DMS114 treated with DMSO at 0.1 percent for 48 hours (cell line): ENCODE measurements around the gene FAM222B.
"Not testable (repeated sequence)": the region's sequence is repeated elsewhere in the genome, so short reads cannot be mapped to it uniquely, and the experiment has no call there.

Experiments used
- DNase-seq: peaks from one replicate; lab custom pipeline; 2025; ENCODE audit not compliant: unreplicated experiment; lab: John Stamatoyannopoulos, UW

The FAM222B gene

DNA sequence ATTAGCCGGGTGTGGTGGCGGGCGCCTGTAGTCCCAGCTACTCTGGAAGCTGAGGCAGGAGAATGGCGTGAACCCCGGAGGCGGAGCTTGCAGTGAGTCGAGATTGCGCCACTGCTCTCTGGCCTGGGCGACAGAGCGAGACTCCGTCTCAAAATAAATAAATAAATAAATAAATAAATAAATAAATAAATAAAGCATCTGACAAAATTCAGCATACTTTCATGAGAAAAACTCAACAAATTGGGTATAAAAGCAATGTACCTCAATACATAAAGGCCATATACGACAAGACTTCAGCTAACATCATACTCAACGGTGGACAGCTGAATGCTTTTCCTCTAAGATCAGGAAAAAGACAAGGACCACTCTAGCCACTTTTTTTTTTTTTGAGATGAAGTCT, 63.0 kb downstream of the FAM222B start:
- DNase-seq, result not testable (repeated sequence)

DNA sequence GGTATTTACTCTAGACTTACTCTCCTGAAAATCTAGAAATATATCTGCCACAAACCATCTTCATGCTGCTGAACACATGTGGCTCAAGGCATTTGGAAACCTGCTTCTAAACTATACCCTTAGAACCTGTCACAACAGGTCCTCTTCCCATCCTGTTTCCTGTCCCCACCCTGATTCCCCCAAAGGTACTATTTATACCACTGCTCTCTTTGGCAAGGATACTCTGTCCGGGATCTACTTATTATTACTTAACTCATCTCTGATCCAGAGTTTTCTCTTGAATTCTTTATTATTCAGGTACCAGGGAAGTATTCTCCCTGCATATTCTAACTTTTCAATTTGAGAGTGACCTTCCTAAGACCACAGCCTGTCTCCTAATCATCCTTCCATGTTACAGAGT, 65.4 kb downstream of the FAM222B start:
- DNase-seq, result no peak

DNA sequence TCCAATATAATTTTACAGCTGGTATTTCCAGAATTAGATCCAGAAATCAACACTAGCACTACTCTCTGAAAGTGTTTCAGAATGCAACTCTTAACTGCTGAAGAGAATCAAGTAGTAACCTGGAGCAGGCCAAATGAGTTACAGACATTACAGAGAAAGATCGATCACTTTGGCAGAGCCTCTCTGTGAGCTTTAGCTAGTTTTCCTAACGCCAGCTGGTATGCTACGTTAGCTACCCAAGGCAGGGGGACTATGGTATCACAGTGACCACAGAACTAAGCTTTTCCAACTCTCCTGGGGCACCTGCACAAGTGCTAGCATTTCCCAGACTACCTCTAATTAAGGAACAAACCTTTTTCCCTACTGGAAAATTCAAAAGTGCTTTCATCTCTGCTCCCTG, 68.4 kb downstream of the FAM222B start:
- no peak for DNase-seq

DNA sequence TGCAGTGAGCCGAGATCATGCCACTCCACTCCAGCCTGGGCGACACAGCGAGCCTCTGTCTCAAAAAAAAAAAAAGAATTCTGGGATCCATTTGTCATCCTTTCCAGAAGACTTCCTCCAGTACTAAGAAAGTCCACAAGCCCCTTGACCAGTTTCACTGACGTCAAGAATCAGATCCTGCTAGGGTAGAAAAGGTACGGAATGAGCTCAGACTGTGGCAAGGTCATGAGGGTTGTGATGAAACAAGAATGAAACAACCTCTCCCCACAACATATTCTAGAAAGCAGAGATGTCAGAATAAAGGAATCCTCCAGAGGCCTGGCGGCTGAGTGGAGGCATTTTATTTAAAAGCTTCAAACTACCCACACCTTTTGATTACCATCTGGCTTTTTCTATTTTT, 68.9 kb downstream of the FAM222B start:
- DNase-seq, result no peak

DNA sequence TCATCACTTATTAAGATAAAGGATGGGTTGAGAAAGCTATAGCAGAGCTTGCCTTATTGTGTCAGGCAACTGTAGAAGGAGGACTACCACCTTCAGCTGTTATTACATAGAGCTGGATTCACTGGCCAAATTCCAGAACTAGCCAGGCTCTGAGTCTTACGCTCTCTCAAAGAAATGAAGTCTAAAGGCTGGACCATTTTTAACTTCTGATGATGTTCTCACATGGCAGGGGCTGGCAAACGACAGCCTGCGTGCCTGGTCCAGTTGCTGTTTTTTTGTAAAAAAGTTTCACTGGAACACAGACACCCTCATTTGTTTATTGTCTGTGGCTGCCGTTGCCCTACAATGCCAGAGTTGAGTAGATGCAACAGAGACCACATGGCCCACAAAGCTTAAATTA, 77.6 kb downstream of the FAM222B start:
- no peak for DNase-seq

DNA sequence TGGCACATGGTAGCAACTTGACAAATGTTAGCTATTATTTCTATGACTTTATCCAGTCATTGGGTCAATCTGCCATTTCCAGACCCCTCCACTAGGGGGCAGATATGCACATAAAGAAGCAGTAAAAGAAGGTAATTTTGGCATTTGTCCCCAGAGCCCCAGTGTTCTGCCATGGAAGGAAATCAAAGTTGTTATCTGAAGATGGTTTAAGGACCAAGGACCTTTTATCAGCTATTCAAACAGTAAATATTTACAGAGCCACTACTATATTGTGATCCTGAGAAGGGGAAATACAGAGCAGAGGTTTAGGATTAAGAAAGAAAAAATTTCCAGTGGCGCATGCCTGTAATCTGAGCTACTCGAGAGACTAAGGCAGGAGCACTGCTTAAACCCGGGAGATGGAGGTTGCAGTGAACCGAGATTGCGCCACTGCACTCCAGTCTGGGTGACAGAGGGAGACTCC, 78.8 kb downstream of the FAM222B start:
- DNase-seq, result peak; percentile 44

DNA sequence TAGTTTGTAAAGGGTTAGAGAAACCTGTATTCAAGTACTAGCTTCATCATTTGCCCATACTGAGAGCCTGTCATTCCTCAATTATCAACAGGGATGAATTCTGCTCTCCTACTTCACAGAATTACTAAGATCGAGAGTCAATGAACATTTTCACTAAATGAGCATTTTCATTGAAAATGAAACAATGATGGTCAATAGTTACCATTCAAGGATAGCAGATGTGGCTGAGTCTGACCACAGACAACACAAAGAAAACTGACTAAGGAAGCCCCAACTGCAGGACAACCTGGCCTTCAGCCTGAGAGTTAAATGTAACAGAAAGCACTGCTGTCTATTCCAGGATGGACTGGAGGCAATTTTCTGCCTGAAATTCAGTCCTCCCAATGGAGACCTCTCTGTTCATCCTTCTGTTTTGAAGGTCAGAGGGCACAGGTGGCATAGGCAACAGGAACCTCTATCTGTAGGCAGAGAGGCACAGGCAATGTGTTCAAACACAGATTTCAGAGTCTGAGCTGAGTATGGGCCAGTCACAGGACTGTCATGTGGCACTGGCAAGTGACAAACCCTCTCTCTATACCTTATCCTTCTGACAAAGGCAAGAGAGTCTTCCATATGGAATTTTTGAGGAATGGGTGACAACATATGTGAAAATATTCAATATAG, 79.3 kb downstream of the FAM222B start:
- DNase-seq, result no peak

DNA sequence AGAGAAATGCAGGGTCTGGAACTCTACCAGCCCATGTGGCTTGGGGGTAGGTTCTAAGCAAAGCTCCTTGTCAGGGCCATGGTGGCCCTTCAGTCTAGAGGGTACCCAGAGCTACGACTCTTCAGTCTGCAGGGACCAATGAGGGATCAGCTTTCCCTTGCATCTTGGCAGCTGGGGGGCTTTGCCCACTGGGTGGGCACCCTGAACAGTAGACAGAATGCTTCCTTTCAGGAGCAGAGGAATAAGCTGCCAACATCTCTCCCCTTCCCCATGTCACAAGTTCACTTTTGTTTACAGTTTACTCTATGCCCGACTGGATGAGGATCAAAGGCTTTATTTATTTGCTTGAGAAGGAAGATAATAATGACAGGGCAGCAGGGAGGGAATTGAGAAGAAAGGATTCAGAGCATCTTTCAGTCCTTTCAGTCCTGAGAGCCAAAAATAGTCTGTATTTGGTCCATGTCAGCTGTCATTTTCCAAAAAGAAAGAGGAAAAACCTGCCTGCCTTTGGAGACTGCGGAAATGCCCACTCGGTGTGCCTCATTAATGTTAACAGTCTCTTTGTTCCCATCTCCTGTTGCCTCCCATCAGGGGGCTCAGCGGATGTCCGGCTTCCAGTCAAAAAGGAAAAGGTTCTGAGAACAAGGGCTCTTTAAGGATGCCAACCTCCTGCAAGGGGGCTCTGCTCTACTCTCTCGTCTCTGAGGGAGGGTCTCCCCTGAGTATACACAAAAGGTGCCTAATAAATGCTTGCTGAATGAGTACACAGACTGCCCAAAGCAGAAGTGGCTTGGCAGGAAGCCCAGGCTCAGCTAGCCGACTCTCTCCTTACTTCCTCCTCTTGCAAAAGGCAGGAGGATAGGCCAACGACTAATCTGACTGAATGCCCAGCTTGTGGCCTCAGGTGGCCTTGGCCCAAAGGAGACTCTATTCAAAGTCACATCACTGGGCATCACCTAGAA, 81.7 kb downstream of the FAM222B start:
- no peak for DNase-seq

DNA sequence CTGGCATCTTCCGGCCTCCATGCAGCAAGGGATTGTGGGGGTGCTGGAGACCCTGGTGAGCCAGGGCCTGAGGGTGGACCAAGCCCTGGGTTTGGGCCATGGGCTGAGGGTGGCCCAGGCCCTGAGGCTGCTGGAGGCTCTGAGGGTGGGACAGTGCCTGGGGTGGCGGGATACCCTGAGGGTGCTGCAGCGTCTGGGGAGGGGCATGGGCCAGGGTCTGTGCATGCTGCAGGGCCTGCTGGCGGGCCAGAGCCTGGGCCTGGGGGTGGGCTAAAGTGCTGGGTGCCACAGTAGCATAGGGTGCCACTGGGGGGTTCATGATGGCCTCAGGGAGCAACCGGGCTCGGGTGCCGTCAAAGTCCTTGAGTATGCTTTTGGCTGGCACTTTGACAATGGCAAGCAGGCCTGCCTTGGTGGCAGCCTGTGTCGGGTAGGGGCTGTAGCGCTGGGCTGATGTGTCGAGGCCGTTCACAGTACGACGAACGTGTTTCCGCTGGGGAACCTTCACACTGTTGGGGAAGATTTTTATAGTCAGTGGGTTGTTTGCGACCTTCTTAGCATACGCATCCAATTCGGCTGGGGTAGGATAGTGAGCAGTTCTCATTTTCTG, 83.2 kb downstream of the FAM222B start:
- no peak for DNase-seq

DNA sequence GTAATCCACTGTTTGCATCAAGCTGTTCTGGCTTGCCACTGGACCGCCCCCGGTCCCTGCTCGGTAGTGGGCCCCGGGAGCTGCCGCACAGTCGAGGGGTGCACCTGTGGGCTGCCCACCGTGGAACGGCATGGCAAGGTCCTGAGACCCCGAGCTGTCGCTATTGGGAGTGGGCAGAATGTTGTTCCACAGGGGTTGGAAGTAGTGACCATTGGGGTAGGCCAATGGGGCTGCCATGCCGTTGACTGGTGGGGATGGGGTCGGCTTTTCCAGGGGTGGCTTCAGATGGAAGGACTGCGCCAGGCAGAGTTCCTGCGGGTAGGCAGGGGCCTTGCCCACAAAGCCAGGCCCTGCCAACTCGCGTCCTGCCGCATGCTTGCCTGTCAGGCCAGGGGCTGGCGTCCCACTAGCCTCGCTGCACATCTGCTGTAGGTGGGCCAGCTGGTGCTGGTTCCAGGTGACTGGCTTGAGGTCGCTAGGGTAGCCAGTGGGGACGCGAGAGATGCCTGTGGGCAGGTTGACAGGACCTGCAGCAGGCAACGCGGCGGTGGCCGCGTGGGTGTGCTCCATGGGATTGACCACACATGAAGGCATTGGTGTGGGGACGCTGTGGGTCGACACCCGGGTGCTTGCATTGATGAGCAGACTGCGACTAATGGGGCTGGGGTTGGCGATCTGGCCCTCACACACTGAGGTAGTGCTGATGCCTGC, 84.0 kb downstream of the FAM222B start:
- DNase-seq, result no peak

DNA sequence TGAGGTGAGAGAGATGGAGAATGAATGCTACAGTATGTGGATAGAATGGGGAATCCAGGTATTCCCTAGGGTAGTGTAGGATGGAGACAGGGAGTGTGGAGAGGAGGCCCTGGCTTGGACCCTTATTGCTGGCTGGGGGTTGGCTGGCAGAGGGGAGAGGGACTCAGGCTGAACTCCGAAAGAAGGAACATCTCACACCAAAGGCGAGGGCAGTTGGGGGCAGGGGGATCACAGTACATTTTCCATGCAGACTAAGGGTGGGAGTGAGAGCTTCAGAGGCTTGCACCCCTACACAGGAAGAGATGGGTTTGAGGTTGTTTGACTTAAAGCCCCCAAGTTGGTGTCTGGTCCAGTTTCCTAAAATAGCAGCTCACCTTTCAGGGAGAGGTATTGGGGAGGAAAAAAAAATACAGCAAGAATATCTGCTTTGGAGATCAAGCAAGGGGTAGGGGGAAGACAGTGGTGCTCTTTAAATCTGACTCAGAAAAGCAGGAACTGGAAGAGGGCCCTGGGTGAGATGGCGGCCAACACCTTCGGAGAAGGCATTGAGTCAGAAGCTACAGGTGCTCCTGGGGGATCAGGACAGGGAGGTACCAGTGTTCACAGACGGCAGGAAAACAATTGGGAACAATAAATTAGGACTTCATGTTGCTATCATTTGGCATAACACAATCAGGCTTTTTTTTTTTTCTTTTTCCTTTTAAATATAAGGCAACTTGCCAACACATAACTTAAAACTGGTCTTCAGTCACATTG, 86.4 kb downstream of the FAM222B start:
- no peak for DNase-seq

DNA sequence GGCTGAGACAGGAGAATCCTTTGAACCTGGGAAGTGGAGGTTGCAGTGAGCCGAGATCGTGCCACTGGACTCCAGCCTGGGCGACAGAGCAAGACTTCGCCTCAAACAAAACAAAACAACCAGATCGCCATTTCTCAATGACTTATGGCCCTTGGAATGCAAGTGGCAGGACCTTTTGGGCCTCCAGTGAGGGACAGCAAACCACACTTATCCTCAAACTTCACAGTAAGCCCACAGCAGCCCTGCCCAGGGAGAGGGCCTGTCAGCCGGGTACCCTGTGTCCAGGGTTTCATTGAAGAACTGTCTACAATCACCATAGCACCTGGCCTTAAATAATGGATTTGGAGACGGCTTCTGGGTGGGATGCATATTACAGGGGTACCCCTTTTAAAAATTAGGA, 87.1 kb downstream of the FAM222B start:
- DNase-seq, result no peak

DNA sequence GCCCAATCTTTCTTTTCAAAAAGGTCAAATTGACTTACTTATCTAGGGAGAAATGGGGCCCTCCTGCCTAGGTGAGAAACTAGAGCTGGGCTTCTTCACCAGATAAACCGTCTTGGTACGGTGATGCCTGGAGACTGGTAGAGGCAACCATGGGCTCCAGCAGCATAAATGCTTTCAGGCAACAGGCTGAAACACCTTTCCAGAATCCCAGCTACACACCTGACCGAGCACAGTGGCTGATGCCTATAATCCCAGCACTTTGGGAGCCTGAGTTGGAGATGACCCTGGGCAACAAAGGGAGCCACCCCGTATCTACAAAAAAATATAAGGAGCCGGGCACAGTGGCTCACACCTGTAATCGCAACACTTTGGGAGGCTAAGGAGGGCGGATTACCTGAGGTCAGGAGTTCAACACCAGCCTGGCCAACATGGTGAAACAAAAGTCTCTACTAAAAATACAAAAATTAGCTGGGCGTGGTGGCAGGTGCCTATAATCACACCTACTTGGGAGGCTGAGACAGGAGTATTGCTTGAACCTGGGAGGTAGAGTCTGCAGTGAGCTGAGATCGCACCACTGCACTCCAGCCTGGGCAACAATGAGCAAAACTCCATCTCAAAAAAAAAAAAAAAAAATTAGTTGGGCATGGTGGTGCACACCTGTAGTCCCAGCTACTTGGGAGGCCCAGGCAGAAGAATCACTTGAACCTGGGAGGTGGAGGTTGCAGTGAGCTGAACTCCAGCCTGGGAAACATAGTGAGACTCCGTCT, 90.8 kb downstream of the FAM222B start:
- DNase-seq, result no peak

DNA sequence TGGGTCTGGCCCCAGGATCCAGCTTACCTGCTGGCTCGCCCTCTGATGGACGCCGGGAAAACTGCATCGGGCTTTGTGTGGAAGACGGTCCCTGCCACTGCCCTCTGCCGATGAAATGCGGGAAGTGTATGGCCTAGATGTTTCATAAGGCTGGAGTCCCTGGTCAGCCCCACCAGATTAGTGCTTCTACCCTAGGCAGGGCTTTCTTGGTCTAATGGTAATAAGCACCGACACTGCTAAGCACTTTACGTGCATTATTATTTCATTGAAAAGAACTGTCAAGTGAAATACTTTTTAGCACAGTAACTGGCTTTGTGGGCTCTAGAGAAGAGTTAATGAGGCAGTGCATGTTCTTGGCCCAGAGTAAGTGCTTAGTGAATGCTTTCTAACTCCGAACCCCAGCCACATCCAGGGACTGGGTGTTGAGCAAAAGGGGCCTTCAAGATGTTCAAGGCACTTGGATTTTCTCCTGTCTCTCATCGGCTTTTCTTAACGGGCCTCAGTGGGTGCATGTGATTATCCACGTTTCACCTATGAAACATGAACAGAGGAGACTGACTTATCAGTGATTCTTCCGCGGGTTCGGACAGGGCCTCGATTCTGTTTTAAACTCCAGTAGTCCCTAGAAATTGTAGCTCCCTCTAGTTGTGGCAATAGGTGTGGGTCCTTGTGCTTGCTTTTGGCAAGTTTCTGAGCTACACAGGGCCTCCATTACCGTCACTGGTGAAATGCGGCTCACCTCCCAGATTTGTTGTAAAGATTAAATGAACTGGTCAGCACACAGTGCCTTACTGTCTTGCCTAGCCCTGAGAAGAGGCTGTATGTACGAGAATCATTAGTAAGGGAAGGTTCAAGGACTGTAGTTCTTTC, 92.2 kb downstream of the FAM222B start:
- peak; percentile 80 for DNase-seq

DNA sequence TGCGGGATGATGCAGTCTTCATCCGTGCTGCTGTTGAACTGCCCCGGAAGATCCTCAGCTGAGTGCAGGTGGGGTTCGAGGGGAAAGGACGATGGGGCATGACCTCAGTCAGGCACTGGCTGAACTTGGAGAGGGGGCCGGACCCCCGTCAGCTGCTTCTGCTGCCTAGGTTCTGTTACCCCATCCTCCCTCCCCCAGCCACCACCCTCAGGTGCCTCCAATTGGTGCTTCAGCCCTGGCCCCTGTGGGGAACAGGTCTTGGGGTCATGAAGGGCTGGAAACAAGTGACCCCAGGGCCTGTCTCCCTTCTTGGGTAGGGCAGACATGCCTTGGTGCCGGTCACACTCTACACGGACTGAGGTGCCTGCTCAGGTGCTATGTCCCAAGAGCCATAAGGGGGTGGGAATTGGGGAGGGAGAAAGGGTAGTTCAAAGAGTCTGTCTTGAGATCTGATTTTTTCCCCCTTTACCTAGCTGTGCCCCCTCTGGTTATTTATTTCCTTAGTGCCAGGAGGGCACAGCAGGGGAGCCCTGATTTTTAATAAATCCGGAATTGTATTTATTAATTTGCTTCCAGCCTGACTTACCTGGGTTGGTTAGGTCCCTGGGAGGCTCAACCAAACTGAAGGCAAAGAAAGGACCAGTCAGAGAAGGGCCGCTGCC, 92.9 kb downstream of the FAM222B start:
- DNase-seq, result no peak

DNA sequence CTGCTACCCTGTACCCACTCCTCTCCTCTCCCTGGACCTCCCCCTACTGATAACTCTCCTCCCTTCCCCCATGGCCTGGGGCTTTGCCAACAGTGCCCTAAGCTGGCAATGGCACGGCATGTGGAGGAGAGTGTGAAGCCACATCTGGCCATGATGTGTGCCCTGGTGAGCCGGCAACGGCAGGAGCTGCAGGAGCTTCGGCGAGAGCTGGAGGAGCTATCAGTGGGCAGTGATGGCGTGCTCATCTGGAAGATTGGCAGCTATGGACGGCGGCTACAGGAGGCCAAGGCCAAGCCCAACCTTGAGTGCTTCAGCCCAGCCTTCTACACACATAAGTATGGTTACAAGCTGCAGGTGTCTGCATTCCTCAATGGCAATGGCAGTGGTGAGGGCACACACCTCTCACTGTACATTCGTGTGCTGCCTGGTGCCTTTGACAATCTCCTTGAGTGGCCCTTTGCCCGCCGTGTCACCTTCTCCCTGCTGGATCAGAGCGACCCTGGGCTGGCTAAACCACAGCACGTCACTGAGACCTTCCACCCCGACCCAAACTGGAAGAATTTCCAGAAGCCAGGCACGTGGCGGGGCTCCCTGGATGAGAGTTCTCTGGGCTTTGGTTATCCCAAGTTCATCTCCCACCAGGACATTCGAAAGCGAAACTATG, 93.6 kb downstream of the FAM222B start:
- no peak for DNase-seq

DNA sequence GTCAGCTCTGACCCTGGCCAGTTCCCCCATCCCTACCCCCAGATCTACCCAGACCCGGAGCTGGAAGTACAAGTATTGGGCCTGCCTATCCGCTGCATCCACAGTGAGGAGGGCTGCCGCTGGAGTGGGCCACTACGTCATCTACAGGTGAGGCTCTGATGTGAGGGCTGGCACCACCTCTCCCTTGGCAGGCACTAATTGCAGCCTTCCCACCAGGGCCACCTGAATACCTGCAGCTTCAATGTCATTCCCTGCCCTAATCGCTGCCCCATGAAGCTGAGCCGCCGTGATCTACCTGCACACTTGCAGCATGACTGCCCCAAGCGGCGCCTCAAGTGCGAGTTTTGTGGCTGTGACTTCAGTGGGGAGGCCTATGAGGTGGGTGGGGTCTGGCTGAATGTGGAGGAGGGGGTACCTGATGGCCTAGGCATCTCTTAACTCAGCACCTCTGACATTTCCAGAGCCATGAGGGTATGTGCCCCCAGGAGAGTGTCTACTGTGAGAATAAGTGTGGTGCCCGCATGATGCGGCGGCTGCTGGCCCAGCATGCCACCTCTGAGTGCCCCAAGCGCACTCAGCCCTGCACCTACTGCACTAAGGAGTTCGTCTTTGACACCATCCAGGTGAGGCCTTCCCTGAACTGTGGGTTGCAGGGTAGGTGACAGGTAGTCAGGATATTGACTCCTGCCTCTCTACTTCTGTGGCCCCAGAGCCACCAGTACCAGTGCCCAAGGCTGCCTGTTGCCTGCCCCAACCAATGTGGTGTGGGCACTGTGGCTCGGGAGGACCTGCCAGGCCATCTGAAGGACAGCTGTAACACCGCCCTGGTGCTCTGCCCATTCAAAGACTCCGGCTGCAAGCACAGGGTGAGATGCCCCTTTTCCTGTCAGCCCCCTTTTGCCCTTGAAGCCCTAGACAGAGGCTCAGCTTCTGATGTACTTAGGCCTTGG, 94.5 kb downstream of the FAM222B start:
- DNase-seq, result no peak
